ENCODE measurements around the gene BBS9. TPM values are rescaled to one million over a fixed set of nuclear protein-coding genes. Genes with fewer than 3 reads are reported as not detected.

BBS9 gene
- total RNA-seq, 4 donors from 2014 or later, result 8.6 to 22.5 (median 15.8) TPM

DNA sequence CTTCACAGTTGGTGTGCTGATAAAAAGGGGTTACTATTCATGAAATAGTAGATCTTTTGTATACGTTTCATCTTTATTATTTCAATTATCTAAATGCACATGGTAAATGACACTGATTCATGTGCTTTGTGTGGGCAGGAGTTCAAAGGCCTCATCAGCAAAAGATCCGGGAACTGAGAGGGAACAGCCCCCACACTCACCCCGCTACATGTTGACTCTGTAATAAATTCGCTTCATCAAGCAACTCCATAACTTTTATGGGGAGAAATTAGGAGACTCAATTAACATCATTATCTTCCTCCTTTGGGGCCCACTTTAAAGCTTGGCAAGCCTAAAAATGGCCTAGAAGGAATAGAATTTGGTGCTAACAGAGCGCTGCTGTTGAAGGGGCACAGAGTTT is 525.3 kb downstream of the BBS9 start:
- in situ Hi-C loops (cut with MboI; ENCODE audit: low pct_ligation_motif_present in 1 of 4, low pct_unique_long_range_greater_than_20kb in 1 of 4, low sequenced_read_pairs in 3 of 4), result no loop called here
- 76 to 82% methylated on average over 4 to 5 of the region's 5 CpGs for WGBS, 2 donors (ENCODE audit: low coverage in 1 of 2)
- TF ChIP-seq, protein P1, sequence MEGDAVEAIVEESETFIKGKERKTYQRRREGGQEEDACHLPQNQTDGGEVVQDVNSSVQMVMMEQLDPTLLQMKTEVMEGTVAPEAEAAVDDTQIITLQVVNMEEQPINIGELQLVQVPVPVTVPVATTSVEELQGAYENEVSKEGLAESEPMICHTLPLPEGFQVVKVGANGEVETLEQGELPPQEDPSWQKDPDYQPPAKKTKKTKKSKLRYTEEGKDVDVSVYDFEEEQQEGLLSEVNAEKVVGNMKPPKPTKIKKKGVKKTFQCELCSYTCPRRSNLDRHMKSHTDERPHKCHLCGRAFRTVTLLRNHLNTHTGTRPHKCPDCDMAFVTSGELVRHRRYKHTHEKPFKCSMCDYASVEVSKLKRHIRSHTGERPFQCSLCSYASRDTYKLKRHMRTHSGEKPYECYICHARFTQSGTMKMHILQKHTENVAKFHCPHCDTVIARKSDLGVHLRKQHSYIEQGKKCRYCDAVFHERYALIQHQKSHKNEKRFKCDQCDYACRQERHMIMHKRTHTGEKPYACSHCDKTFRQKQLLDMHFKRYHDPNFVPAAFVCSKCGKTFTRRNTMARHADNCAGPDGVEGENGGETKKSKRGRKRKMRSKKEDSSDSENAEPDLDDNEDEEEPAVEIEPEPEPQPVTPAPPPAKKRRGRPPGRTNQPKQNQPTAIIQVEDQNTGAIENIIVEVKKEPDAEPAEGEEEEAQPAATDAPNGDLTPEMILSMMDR (IDR thresholded peaks at IDR 0.05), result no peak
- TF ChIP-seq POLR2AphosphoS5 (IDR thresholded peaks at IDR 0.05), result no peak
- no peak for TF ChIP-seq EP300 (IDR thresholded peaks at IDR 0.05; ENCODE audit: low read depth)
- no peak for TF ChIP-seq POLR2A (IDR thresholded peaks at IDR 0.05)
- intact Hi-C loops (cut with DNase I; ENCODE audit: low total_unique reads), result no loop called here
- DNase-seq, result no peak
- Histone ChIP-seq H3K27me3 (no peaks in the 10 kb centered on the region), H3K4me3 (no peak overlapping the region), H3K36me3 (no peaks in the 10 kb centered on the region), H3K9me3 (no peaks in the 10 kb centered on the region), H3K4me1 (peaks cover 0 to 4% (median 0%) of the 10 kb centered on the region in 4 donors), H3K27ac (no peak overlapping the region)

Small RNAs within 50 kb of the gene (small RNA-seq; reads per million reads assigned to genes)
- gene AC007312.1 (0 reads per million in 4 donors), gene AC074338.1 (0 reads per million in 4 donors), gene RNA5SP229 (0 to 0.28 (median 0.09) reads per million in 4 donors)

Other genes starting within 250 kb of the BBS9 start
- 10 to 100 TPM; 29.9 to 72.8 (median 32.3) TPM for gene KBTBD2, start 237.8 kb upstream of the BBS9 start, total RNA-seq
- 100 to 1,000 TPM; 124 to 191 (median 180) TPM for gene FKBP9, start 172.1 kb upstream of the BBS9 start, total RNA-seq
- 100 to 1,000 TPM in 1 of 4 donors, 10 to 100 TPM in 2, 1 to 10 TPM in 1; 9.0 to 115 (median 55.7) TPM for gene NT5C3A, start 66.8 kb upstream of the BBS9 start, total RNA-seq
- 10 to 100 TPM in 3 of 4 donors, 1 to 10 TPM in 1; 2.0 to 55.7 (median 14.6) TPM for gene RP9, start 20.2 kb upstream of the BBS9 start, total RNA-seq